ENCODE data around the gene OR10G2.
"Not testable (repeated sequence)": the region's sequence is repeated elsewhere in the genome, so short reads cannot be mapped to it uniquely, and the experiment has no call there.

Gene OR10G2

GRCh38 chr14:21634840-21635239 is at the start of gene OR10G2:
OR10G2 (minus strand) TSS chr14:21634940; CDS start chr14:21634842, 98 bp downstream.
- DNase-seq (ENCODE audit: low read depth): no peak

- DNase-seq (ENCODE audit: low read depth): peak; percentile 55
Observed at GRCh38 chr14:21680072-21680471, 45.3 kb upstream of the OR10G2 start.

- no peak for DNase-seq (ENCODE audit: low read depth)
Observed at GRCh38 chr14:21675566-21675965, 40.8 kb upstream of the OR10G2 start.

- DNase-seq (ENCODE audit: low read depth): no peak
Observed at GRCh38 chr14:21673718-21674117, 39.0 kb upstream of the OR10G2 start, which contains the start of gene OR4E1. OR4E1 (minus strand) TSS chr14:21673818; CDS start chr14:21670935, 2,883 bp downstream.

- DNase-seq (ENCODE audit: low read depth): no peak
Observed at GRCh38 chr14:21672116-21672515, 37.4 kb upstream of the OR10G2 start.

GRCh38 chr14:21671371-21671770 is 36.6 kb upstream of the OR10G2 start:
- DNase-seq (ENCODE audit: low read depth): no peak

GRCh38 chr14:21669284-21669683 is 34.5 kb upstream of the OR10G2 start:
- no peak for DNase-seq (ENCODE audit: low read depth)

- DNase-seq (ENCODE audit: low read depth): peak; percentile 64
Observed at GRCh38 chr14:21668377-21668776, 33.6 kb upstream of the OR10G2 start.

- DNase-seq (ENCODE audit: low read depth): no peak
Observed at GRCh38 chr14:21656980-21657379, 22.2 kb upstream of the OR10G2 start.

GRCh38 chr14:21654215-21654614 is 19.5 kb upstream of the OR10G2 start:
- no peak for DNase-seq (ENCODE audit: low read depth)

- no peak for DNase-seq (ENCODE audit: low read depth)
Observed at GRCh38 chr14:21653331-21653885, 18.7 kb upstream of the OR10G2 start, which contains the start of gene OR4E2. OR4E2 (plus strand) TSS chr14:21653835; CDS start chr14:21665083, 11,248 bp downstream.

GRCh38 chr14:21652209-21652808 is 17.6 kb upstream of the OR10G2 start:
- no peak for DNase-seq (ENCODE audit: low read depth)

- DNase-seq (ENCODE audit: low read depth): no peak
Observed at GRCh38 chr14:21647380-21647779, 12.6 kb upstream of the OR10G2 start.

- no peak for DNase-seq (ENCODE audit: low read depth)
Observed at GRCh38 chr14:21643407-21643806, 8.7 kb upstream of the OR10G2 start.

GRCh38 chr14:21642683-21643082 is 7.9 kb upstream of the OR10G2 start:
- no peak for DNase-seq (ENCODE audit: low read depth)

GRCh38 chr14:21631084-21631483 is 3.7 kb downstream of the OR10G2 start:
- no peak for DNase-seq (ENCODE audit: low read depth)

GRCh38 chr14:21630503-21630902 is 4.2 kb downstream of the OR10G2 start:
- not testable (repeated sequence) for DNase-seq (ENCODE audit: low read depth)

- peak; percentile 22 for DNase-seq (ENCODE audit: low read depth)
Observed at GRCh38 chr14:21626491-21627230, 8.1 kb downstream of the OR10G2 start.

GRCh38 chr14:21617614-21618013 is 17.1 kb downstream of the OR10G2 start:
- DNase-seq (ENCODE audit: low read depth): no peak

- no peak for DNase-seq (ENCODE audit: low read depth)
Observed at GRCh38 chr14:21614240-21614639, 20.5 kb downstream of the OR10G2 start.

- no peak for DNase-seq (ENCODE audit: low read depth)
Observed at GRCh38 chr14:21612324-21612723, 22.4 kb downstream of the OR10G2 start.

- DNase-seq (ENCODE audit: low read depth): not testable (repeated sequence)
Observed at GRCh38 chr14:21602181-21602580, 32.6 kb downstream of the OR10G2 start.

GRCh38 chr14:21589317-21589716 is 45.4 kb downstream of the OR10G2 start:
- no peak for DNase-seq (ENCODE audit: low read depth)
